Suprapubic skin (tissue), 3 donors: ENCODE results near the gene CCL21.

Experiments
- CTCF ChIP-seq, 2 donors: fragments of 200-600 bp in 1 of 2; fragments of 450-650 bp in 1 of 2; sonication (generic) in 1 of 2; IDR thresholded peaks; one replicate each; pipeline ENCODE4 v1.5.1; 2016 to 2019; ENCODE audit warnings: antibody characterized with exemption in 2 of 2, mild to moderate bottlenecking in 1 of 2, moderate library complexity in 1 of 2
- EP300 ChIP-seq: sonication (generic); formaldehyde crosslinking; IDR thresholded peaks from one replicate; pipeline ENCODE4 v1.6.1; 2017; ENCODE audit warnings: antibody characterized with exemption

- TF ChIP-seq EP300 (no peak), CTCF (IDR thresholded peaks at IDR 0.05) (no peak)
These were observed 22.5 kb upstream of the CCL21 start for GRCh38 chr9:34732478-34732877.
